Measurements from ENCODE around the gene PNPLA8. TPM values are rescaled to one million over a fixed set of nuclear protein-coding genes. Genes with fewer than 3 reads are reported as not detected.
A peak's percentile ranks its signal among the peaks of the same experiment; 100 is the strongest.

The PNPLA8 gene
- total and polyA plus RNA-seq, 2 of the 4 experiments (the other 2 are of a cell fraction): 7.0 to 14.5 TPM

DNA sequence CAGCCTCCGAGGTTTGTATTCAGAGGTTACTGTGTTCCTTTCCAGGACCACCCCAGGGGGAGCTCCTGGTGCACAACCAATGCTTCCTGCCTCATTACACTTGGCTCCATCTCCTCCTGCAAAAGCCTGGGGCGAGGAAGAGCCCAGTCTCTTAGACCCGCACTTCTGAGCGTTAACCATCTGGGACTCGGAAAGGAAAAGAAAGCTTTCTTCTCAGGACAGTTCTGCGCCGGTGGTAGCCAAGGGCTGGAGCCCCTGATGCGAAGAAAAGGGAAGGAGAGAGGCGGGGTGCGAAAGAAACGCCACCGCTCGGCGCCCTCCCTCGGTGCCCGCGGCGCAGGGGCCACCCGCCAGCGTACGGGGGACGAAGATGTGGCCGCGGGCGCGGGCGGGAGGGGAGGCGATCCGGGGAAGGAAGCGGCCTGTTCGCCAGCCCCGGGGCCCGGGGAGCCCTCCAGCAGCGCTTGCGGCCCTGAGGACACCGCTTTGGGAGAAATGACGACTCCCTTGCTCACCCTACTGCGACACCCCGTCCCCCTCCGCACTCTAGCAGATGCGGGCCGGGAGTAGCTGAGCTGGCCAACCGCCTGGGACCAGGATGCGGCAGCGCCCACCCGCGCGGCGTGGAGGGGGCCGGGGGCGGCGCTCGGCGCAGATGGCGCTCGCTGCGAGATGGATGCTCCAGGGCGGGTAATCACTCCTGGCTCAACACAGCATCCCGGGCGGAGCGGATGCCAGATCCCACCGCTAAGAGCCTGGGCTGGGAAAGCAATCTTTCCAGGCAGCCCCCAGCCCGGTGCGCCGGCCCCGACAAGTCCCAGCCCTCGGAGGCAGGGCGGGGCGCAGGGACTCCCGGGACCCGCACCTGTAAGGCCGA, 71.0 kb downstream of the PNPLA8 start:
- dilution Hi-C loops (cut with HindIII; ENCODE audit: low sequenced_read_pairs, unreplicated experiment): no loop called here
- POLR2A ChIA-PET (ENCODE audit: unreplicated experiment): no interaction called here
- DNase-seq: no peak
- Histone ChIP-seq H3K9me3 (ENCODE audit: control insufficient read depth, insufficient read depth, low read length) (no peaks in the 10 kb centered on the region), H2AK9ac (replicated peaks; ENCODE audit: low read depth, low read length, poor library complexity) (no peak overlapping the region), H3K79me1 (ENCODE audit: low read depth in 1 of 2, low read length in 2 of 2) (no peaks in the 10 kb centered on the region), H2BK20ac (ENCODE audit: low read depth, low read length) (no peak overlapping the region), H2BK15ac (ENCODE audit: low read depth, low read length) (no peak overlapping the region), H3K4me3 (ENCODE audit: insufficient read depth, low read depth, low read length) (peak overlapping the region; percentile 43), H4K8ac (ENCODE audit: low read depth in 2 of 2, low read length in 2 of 2) (no peak overlapping the region), H3K14ac (replicated peaks; ENCODE audit: low read depth, low read length) (no peak overlapping the region), H3K9me1 (ENCODE audit: insufficient read depth, low read length) (no peaks in the 10 kb centered on the region; the same call in 1 of the 2 replicates), H2BK120ac (ENCODE audit: low read depth, low read length) (no peak overlapping the region), H2AFZ (replicated peaks; ENCODE audit: low read length, poor library complexity) (peak overlapping the region; percentile 84), H3K36me3 (ENCODE audit: control insufficient read depth, insufficient read depth, low read length) (no peaks in the 10 kb centered on the region), H3K4me2 (ENCODE audit: low read depth, low read length) (peak overlapping the region; percentile 89), H2AK5ac (ENCODE audit: low read depth, low read length) (no peak overlapping the region), H4K20me1 (ENCODE audit: insufficient read depth, low read length) (no peaks in the 10 kb centered on the region), H4K91ac (ENCODE audit: insufficient read depth, low read depth, low read length) (no peak overlapping the region), H3K56ac (ENCODE audit: extremely low read depth, insufficient read depth, low read length) (no peak overlapping the region), H3K9ac (ENCODE audit: low read depth, low read length) (no peak overlapping the region), H3K27me3 (ENCODE audit: control insufficient read depth, insufficient read depth, low read length) (peaks cover 48% of the 10 kb centered on the region), H3K4ac (ENCODE audit: low read depth, low read length) (no peak overlapping the region), H3K27ac (ENCODE audit: insufficient read depth, low read length) (no peak overlapping the region), H2BK5ac (ENCODE audit: low read depth, low read length, poor library complexity, severe bottlenecking) (no peak overlapping the region), H3K4me1 (ENCODE audit: control insufficient read depth, insufficient read depth, low read length) (no peaks in the 10 kb centered on the region; the same call in 1 of the 2 replicates), H3K18ac (ENCODE audit: low read depth, low read length) (no peak overlapping the region), H3K23ac (ENCODE audit: low read depth, low read length) (no peak overlapping the region), H4K5ac (ENCODE audit: low read depth, low read length) (no peak overlapping the region)
- no TSS peak for BruUV-seq (replicated peaks)
- in situ Hi-C loops (cut with MboI; ENCODE audit: low sequenced_read_pairs): no loop called here
- TF ChIP-seq MXI1 (IDR thresholded peaks at IDR 0.05; ENCODE audit: borderline replicate concordance, low read depth, low read length): no peak
- CTCF ChIA-PET: interaction anchor here (0.8 to 1.3 kb wide), 3 partner anchors 20 to 272 kb away, joined by 3 to 4 read pairs (median 3); no protein-coding TSS in a partner anchor
- peak; percentile 40 for ATAC-seq (ENCODE audit: low read depth)
- intact Hi-C loops (cut with micrococcal nuclease): loop anchor here (2.0 kb wide), 1 partner anchor 42 kb away; no protein-coding TSS in a partner anchor
- 0% methylated on average over 34 of the region's 72 CpGs; no CpG with 5 or more reads in 1 of the 2 experiments for WGBS, 2 experiments (ENCODE audit: extremely low coverage in 2 of 2, insufficient read length in 1 of 2)

Data from IMR-90 (cell line).